Measurements from ENCODE around the gene MLC1. TPM values are rescaled to one million over a fixed set of nuclear protein-coding genes. Genes with fewer than 3 reads are reported as not detected.

Gene MLC1
- total and polyA plus RNA-seq, 4 donors = 0.65 to 2.6 (median 0.77) TPM

GRCh38 chr22:50053861-50054260 is 31.4 kb downstream of the MLC1 start:
- Histone ChIP-seq H3K4me1 (ENCODE audit: control insufficient read depth in 5 of 5, insufficient read depth in 5 of 5, low read length in 5 of 5) (peaks cover 0 to 4% (median 0%) of the 10 kb centered on the region in 5 donors), H3K9me3 (ENCODE audit: control insufficient read depth in 4 of 4, insufficient read depth in 3 of 4, low read length in 3 of 4) (peaks cover 0 to 12% (median 0%) of the 10 kb centered on the region in 4 donors), H3K9ac (ENCODE audit: insufficient read depth in 1 of 2, low read length in 2 of 2) (no peak overlapping the region), H3K4me3 (no peak overlapping the region), H3K36me3 (ENCODE audit: control insufficient read depth in 4 of 4, insufficient read depth in 4 of 4, low read length in 4 of 4) (no peaks in the 10 kb centered on the region), H3K27ac (ENCODE audit: low read depth in 1 of 2, low read length in 1 of 2) (no peak overlapping the region), H3K27me3 (ENCODE audit: control insufficient read depth in 3 of 3, insufficient read depth in 3 of 3, low read length in 2 of 3) (no peaks in the 10 kb centered on the region)
- WGBS, 2 donors = 95% methylated on average over 18 of the region's 18 CpGs
- DNase-seq (no peak), ATAC-seq (ENCODE audit: insufficient read depth, low FRiP score) (no peak)
- TF ChIP-seq CTCF (IDR thresholded peaks at IDR 0.05; ENCODE audit: control extremely low read depth, extremely low read depth) = no peak

- Histone ChIP-seq H3K4me1 (ENCODE audit: control insufficient read depth in 5 of 5, insufficient read depth in 5 of 5, low read length in 5 of 5) (no peaks in the 10 kb centered on the region), H3K27ac (ENCODE audit: low read depth in 1 of 2, low read length in 1 of 2) (no peak overlapping the region), H3K36me3 (ENCODE audit: control insufficient read depth in 4 of 4, insufficient read depth in 4 of 4, low read length in 4 of 4) (no peaks in the 10 kb centered on the region), H3K27me3 (ENCODE audit: control insufficient read depth in 3 of 3, insufficient read depth in 3 of 3, low read length in 2 of 3) (no peaks in the 10 kb centered on the region), H3K9ac (ENCODE audit: insufficient read depth in 1 of 2, low read length in 2 of 2) (no peak overlapping the region), H3K4me3 (no peak overlapping the region), H3K9me3 (ENCODE audit: control insufficient read depth in 4 of 4, insufficient read depth in 3 of 4, low read length in 3 of 4) (peaks cover 0 to 12% (median 0%) of the 10 kb centered on the region in 4 donors)
- DNase-seq (no peak), ATAC-seq (ENCODE audit: insufficient read depth, low FRiP score) (no peak)
- WGBS, 2 donors = 92% methylated on average over 18 of the region's 18 CpGs
- no peak for TF ChIP-seq CTCF (IDR thresholded peaks at IDR 0.05; ENCODE audit: control extremely low read depth, extremely low read depth)
Measured at GRCh38 chr22:50051930-50052329, 33.3 kb downstream of the MLC1 start.

- no peak overlapping the region for H3K4me3 ChIP-seq
- DNase-seq = no peak
- H3K9me3 ChIP-seq (ENCODE audit: control insufficient read depth in 4 of 4, insufficient read depth in 3 of 4, low read length in 3 of 4) = peaks cover 0 to 11% (median 0%) of the 10 kb centered on the region in 4 donors
- no peak overlapping the region for H3K9ac ChIP-seq (ENCODE audit: insufficient read depth in 1 of 2, low read length in 2 of 2)
- TF ChIP-seq CTCF (IDR thresholded peaks at IDR 0.05; ENCODE audit: control extremely low read depth, extremely low read depth) = no peak
- 89 to 94% methylated on average over 36 of the region's 36 CpGs for WGBS, 2 donors
- no peaks in the 10 kb centered on the region for H3K4me1 ChIP-seq (ENCODE audit: control insufficient read depth in 5 of 5, insufficient read depth in 5 of 5, low read length in 5 of 5)
- H3K27ac ChIP-seq (ENCODE audit: low read depth in 1 of 2, low read length in 1 of 2) = no peak overlapping the region
- peaks cover 0 to 8% (median 0%) of the 10 kb centered on the region in 3 donors for H3K27me3 ChIP-seq (ENCODE audit: control insufficient read depth in 3 of 3, insufficient read depth in 3 of 3, low read length in 2 of 3)
- no peaks in the 10 kb centered on the region for H3K36me3 ChIP-seq (ENCODE audit: control insufficient read depth in 4 of 4, insufficient read depth in 4 of 4, low read length in 4 of 4)
- no peak for ATAC-seq (ENCODE audit: insufficient read depth, low FRiP score)
Measured at GRCh38 chr22:50049299-50050195, 35.7 kb downstream of the MLC1 start.

All from lung (tissue), 12 donors.